T-helper 1 cell (primary cell): ENCODE data around the gene CHST11.
A peak's percentile ranks its signal among the peaks of the same experiment; 100 is the strongest.
"Not testable (repeated sequence)": the region's sequence is repeated elsewhere in the genome, so short reads cannot be mapped to it uniquely, and the experiment has no call there.

ENCODE experiments used
- DNase-seq, 5 donors: peaks; one replicate each; pipeline ENCODE4 v3.0.0-alpha.2; 2012 to 2020

The CHST11 gene

DNA sequence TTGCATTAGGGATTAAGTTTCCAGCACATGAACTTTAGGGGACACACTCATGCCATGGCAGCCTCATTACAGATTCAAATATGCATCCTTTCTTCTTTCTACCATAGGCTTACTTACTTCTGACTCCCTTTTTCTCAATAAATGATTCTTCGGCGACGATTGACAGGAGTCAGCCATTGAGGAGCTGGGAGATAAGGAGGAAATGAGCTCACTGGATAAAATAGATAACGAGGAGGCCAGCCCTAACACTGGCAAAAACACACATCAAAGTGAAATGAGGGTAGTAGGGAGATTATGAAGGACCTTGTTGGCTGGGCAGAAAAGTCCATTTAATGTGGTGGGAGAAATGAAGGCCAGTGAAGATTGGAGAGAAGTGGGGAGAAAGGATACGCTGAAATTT, 329.1 kb downstream of the CHST11 start:
- no peak for DNase-seq

DNA sequence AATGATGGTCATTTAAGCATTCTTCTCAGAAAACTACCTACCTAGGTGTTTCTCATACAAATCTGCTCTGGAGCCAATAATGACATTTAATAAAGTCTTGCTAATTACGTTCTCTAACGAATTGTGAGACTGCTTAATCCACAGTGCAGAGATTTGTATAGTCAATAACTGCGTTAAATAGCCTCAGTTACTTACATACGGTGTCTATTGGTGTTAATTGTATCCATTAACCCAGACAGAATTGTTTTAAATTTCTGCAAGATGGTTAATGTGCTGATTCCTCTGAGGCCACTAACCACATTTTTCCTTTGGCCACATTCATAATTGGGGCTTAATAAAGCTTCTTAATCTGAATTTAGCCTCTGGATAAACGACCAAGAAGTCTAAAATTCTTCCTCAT, 329.6 kb downstream of the CHST11 start:
- DNase-seq, result no peak

DNA sequence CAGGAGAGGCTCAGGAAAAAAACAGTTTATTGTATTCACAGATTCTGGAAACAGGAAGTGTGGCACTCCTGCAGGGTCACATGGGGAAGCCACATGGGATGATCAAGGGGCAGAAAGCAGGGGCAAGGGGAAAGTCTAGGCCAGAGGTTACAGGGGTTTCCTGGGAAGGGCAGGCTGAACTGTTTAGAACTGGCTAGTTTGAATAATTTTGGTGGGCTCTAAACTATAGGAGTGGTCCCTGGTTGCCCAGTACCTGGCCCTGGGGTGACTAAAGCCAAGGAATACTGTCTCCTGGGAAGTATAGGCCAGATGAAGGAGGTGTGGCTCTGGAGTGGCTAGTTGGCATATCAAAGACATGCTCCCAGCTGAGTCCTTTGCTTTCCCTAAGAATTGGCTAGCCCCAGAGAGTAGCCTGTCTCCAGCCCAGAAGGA, 332.1 kb downstream of the CHST11 start:
- no peak for DNase-seq

DNA sequence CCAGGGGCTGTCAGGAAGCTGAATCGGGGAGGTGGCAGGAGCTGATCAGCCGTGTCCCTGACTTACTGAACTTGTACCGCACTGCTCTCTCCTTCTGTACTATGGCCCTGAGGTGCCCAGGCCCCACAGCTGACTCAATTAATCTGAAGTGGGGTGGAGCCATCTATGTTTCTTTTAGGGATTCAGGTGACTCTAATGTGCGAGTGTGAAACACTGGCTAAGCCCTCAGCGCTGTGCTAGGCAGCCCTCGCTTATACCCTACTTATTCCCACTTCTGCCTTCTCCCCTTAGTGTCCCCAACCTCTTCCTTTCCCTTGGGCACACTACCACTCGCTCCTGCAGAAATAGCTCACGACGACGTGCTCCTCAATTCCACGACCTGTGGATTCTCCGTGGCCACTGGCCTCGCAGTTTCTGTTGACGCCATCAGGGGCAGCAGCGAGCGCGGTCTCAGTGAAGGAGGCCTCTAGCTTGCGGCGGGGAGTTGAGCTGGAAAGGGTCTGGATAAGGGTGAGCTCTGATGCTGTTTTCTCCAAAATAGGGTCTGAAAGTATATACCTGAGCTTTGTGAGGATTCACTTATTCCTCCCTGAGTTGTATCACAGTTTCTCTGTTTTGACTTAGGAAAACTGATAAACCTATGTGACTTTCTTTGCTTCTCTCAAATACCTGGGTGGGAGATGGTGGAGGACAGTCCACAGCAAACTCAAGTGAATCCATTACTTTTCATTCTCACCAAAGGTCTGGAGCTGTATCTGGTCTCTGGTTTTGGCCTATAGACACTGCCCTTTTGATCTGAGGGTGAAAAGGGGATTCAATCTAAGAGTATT, 333.8 kb downstream of the CHST11 start:
- peak in 4 of 5 donors; percentile 5 to 17 (median 14) for DNase-seq

DNA sequence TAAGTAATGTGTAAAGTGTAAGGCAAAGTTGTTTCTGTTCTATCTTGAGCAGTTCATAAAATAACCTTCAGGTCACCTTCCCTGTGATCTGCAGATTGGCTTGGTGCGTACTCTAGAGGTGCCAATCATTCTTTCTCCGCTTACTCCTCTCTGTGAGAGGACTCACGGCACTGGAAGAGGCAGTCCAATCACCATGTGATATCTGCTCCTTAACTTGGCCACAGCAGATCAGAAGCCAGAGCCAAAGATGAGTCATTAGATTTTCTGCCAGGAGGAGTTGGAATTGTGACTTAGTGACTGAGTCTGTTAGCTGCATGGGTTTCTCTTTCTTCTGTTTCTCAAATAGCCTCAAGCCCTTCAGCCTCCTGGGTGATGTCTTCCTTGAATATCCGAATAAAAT, 335.8 kb downstream of the CHST11 start:
- DNase-seq, result no peak

DNA sequence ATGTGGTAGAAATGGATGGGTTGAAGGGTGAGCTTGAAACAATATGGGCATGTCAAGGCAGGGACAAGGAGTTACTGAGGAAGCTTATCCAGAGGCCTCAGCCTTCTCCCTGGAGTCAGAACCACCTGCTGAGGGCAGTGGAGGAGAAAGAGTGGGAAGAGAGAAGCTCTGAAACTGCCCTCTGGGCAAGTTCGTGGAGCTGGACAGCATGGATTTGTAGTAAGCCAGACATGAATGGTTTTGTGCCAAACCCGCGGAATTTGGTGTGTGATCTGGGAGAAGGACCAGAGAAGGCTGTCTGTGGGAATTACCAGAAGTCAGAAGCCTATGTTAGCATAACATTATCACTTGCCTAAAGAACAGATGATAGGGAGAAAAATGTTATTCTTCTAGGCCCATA, 336.5 kb downstream of the CHST11 start:
- DNase-seq, result no peak

DNA sequence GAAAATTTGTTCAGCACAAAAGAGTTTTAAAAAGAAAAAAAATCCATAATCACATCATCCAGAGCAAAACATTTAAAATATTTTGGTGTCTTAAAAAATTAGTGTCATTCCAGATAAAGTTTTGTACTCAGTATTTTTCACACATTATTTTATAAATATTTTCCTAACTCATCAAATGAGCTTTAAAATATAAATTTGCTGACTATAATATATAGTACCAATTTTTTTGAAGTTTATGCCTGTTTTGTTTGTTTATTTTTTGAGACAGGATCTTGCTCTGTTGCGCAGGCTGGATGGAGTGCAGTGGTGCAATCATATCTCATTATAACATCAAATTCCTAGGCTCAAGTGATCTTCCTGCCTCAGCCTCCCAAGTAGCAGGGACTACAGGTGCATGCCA, 337.2 kb downstream of the CHST11 start:
- DNase-seq, result no peak

DNA sequence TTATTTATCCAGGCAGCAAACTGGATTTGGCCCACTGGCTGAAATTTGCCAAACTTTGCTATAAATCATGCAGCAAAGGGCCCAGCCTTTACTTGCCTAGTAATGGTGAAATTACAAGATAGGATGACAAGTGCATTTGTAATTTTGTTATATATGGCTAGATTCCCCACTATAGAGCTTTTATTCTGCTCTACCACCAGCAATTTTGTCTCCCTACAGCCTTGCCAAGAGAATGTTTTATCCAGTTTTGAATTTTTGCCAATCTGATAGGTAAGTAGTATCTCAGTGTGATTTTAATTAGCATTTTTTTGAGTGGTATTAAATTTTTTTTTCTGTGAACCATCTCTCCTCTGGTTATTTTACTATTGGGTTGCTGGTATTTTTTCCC, 339.7 kb downstream of the CHST11 start:
- no peak for DNase-seq

DNA sequence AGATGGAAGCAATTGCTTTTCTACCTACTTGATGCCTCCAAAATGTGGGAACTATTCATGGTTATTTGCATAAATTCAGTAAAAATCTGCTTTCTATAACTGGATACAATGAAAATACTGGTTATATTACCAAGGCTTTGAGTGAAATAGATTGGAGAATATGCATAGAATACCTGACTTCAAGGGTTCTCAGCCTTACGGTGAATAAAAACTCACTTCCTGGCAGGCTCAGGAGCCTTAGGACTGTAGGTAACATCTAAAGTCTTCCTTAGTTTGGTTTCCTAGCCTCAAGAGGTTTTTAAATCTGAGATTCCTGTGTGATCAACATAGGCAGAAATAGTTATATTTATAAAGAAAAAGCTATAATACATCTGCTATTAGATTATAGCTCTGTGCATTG, 342.7 kb downstream of the CHST11 start:
- DNase-seq, result no peak

DNA sequence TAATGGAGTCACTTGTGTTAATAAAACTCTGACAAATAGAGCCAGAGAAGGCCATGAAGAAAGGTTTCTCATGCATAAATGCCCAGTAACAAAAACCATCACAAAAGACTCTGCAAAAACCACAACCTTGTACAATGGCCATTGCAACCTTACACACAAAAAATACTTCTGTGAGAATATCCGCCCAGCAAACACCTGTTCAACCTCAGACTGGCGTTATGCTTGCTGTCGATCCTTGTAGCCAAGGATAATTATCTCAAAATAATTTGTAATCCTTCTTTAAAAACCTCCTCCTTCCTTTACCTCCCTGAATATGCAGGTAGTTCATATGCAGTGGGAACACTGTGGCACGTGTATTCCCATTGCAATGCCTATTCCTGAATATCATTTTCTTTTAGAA, 344.3 kb downstream of the CHST11 start:
- no peak for DNase-seq

DNA sequence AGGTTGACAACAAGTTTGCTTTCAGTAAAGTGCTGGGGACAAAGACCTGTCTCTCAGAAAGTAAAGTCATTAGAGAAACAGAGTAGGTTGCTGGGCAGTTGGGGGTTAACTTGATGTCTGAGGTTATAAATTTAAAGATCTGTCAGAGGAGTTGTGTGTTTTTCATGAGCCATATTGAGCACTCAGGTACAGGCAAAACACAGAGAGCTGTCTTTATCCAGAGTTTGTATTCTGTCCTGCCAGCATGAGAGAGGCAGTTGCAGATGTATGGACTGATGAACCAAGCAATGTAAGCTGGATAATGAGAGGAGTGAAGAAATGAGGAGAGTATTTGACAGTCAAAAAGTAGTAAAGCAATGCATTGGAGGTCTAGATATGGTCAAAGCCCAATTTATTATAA, 344.7 kb downstream of the CHST11 start:
- DNase-seq, result no peak

DNA sequence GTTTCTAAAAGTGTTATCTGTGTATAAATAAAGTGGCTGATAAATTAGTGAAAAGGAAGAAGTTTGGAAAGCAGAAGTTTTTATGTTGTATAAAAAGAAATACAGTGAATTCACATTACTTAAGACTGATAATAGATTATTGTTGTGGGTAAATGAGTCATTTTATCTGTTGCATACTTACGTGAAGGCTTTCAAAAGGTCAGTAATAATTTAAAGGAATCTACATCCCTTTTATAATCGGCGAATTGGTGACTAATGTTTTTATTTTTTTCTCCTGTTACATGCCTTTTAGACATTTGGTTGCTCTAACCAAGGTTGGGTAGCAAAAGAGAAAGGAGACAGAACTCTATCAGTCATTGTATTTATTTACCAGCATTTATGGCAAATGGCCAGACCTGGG, 345.5 kb downstream of the CHST11 start:
- DNase-seq, result no peak

DNA sequence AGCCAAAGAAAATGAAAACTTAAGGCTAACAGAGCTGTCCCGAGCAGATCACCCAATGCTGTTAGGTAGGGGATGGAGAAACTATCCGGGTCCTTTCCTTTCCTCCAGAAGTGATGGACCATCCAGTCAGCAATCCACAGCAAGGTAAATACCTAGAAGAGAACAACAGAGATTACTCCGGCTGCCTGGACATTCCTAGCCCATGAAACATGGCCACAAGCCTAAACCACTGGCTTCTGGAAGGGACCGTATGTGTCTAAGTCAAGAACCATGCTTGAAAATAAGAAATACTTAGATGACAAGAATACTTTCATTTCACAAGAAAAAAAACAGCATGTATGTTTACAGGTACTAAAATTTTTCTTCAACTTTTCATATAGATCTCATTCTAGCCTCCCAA, 348.4 kb downstream of the CHST11 start:
- no peak for DNase-seq

DNA sequence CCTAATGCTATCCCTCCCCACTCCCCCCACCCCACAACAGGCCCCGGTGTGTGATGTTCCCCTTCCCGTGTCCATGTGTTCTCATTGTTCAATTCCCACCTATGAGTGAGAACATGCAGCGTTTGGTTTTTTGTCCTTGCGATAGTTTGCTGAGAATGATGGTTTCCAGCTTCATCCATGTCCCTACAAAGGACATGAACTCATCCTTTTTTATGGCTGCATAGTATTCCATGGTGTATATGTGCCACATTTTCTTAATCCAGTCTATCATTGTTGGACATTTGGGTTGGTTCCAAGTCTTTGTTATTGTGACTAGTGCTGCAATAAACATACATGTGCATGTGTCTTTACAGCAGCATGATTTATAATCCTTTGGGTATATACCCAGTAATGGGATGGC, 349.4 kb downstream of the CHST11 start:
- not testable (repeated sequence) for DNase-seq

DNA sequence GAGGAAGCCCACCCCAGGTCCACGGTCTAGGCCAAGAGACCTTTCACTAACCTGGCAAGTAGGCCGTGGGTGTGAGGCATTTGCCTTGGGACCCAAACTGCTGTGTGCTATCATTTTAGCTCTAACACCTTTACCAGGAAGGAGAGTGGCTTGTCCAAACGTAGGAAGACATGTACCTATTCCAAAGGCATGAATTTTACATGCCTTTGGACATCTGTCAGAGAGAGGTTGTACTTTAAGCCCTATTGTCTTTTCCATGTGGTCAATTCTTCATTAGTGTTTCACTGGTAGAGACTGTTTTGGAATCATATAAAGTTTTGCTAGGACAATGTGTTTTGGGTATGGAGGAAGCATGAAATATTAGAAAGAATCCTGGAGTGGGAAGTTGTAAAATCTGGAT, 352.5 kb downstream of the CHST11 start:
- no peak for DNase-seq

DNA sequence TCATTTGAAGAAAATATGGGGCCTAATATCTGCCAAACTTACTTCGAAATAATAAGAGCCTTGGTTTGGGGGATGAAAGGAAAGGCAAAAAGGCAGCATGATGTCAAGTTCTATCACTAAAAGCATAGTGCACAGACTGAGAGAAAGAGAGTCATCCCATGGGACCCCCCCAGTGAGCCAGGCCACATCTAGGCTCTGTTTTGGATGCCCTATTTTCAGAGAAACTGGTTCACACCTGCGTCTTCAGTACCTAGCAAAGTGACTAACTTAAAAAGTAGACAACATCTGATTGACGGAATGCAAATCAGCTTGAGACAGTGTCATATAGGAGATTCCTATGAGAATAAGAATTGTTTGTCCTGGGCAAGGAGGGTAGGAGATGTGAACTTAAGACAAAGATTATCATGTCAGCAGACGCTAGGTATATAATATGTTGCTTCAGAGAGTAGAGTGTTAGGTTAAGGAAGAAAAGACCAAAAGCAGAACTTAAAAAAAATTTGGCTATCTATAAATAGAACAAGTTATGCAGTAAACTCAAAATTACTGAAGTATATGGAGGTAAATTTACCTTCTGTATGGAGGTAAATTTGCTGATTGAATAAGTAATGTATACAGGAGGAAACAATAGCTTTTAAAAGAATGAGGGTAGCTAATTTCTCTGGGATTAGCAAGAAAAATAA, 353.1 kb downstream of the CHST11 start:
- DNase-seq, result no peak
